Measurements from ENCODE around the gene INPP5A.

INPP5A gene

DNA sequence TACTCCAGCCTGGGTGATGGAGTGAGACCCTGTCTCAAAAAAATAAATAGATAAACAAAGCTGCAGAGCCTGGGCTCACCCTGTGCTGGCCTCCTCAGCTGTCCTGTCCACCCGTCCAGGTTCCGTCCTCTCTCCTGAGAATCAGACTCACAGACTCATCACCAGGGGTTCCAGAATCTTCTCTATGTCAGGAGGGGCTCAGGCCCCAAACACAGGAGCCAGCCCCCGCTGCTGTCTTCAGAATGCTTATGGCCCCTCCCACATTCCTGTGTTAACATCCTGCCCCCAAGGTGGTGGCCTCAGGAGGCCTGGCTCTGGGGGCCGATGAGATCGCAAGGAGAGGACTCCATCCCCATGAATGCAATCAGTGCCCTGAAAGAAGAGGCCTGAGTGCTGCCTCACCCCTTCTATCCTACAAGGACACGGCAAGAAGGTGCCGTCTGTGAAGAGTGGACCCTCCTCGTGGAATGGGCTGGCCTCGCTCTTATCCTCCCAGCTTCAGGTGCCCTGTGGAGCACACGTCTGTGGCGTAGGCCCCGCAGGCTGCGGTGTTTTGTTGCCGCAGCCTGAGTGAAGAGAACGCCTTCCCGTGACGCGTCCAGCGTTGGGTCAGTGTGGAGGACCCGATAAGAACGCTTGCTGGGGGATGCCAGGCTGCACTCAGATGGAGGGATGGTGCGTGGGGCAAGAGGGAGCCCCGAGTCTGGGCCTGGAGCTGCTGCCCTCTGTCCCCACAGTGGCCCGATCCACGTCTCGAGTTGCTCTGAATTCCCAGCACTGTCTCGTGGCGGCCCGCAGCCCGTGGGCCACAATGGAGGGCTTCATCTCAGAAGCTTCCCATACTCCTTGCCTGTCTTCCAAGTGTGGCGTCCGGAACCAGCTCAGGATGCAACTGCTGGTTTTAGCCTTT is 77.1 kb downstream of the INPP5A start:
- DNase-seq (ENCODE audit: low spot score) = no peak

DNA sequence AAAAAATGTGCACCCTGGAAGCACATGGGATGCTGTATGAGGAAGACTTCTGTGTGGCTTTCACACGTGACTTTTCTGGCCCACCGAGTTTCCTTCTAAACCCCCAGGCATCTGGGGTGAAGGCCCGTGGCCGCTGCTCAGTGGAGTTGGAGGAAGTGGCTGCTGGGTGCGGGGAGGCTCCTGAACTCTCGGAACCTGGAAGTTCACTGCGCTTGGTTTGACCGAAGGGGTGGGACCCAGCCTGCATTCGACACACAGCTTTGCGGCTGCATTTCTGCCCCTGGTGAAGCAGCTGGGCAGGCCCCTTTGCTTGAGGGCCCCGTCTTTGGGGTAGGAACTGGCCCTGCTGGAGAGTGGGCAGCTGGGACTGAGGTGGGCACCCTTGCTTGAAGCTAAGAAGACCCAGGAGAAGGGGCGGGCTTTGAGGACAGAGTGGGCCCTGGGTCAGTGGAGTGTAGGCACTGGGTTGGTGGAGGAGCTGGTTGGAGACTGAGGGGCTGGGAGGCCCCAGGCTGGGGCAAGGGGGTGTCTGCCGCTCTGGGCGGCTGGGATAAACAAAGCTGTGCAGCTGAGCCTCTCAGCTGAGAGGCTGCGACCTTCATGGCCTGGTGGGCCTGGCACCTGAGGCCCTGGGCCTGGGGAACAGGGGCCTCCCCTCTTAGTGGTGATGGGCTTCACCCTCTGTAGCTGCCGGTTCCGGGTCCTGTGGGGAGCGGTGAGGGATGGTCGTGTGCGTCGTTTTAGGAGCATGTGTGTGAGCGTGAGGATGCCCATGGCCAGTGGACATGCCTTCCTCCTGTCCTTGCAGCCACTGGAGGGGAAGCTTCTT is 78.0 kb downstream of the INPP5A start:
- DNase-seq (ENCODE audit: low spot score) = no peak

DNA sequence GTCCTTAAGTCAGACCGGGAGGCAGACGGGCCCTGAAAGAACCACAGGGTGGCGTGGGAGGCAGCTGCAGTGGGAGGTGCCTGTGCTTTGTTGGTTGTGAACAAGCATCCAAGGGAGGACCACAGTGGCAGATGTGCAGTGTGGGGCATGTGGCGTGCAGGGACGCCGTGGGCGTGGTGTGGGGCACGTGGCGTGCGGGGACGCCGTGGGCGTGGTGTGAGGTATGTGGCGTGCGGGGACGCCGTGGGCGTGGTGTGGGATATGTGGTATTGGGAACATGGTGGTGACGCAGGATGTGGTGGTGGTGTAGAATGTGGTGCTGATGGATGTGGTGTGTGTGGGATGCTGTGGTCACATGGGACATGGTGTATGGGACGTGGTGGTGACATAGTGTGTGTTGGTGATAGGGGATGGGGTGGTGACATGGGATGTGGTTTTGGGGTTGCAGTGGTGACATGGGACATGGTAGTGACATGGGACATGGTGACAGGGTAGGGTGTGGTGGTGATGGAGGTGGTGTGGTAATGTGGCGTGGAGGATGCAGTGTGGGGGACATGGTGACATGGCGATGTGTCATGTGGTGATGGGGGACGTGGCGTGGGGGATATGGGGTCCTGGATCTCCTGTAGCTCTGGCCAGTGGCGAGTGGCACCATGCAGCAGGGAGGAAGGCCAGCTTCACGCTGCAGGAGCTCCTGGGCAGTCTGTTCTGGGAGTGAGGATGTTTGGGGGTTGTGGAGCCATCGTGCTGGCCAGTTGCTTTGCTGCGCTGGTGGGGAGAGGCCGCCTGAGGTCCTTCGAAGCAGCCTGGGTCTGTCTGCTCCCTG is 78.8 kb downstream of the INPP5A start:
- DNase-seq (ENCODE audit: low spot score) = no peak

DNA sequence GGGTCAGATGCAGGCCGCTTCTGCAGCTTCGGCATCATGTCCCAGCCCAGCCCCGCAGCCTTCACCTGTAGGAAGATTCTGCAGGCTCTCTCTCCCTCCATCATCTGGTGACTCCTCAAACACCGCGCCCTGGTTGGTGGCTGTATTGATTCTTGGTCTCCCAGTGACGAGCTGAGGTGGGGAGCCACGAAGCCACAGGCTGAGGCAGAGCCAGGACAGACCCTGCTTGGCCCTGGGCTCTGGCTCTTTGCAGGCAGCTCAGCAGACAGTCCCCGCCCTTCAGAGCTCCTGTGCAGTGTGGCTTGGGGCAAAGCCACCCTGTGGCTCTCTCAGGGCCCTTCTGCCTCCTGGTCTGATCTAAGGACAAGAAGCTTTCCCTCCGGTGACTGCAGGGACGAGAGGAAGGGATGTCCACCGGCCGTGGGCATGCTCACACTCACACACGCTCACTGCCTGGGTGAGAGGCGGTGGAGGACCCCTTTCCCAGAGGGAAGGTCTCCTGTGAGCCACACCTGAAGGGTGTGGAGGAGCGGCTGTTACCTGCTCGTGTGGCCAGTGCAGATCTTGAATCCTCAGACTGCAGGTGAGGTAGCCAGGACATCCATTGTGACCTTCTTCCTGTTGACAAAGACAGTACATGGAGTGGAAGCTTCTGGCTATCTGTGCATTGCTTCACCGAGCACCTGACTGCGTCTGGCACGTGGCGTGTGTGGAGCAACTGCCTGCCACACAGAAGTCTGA is 79.6 kb downstream of the INPP5A start:
- DNase-seq (ENCODE audit: low spot score) = no peak

DNA sequence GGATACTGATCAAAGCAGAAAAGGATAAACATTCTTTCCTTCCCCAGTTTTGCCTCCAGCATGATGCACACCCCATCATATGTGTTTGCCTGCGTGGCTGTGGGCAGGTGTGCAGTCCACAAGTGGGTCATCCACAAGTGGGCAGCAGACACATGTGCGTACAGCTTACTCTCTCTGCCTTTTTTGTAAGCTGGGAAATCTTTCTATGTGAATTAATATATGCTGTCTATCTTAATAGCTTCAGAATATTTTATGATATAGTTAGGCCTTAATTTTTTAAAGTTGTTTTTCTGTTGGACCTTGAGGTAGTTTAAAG is 80.1 kb downstream of the INPP5A start:
- no peak for DNase-seq (ENCODE audit: low spot score)

DNA sequence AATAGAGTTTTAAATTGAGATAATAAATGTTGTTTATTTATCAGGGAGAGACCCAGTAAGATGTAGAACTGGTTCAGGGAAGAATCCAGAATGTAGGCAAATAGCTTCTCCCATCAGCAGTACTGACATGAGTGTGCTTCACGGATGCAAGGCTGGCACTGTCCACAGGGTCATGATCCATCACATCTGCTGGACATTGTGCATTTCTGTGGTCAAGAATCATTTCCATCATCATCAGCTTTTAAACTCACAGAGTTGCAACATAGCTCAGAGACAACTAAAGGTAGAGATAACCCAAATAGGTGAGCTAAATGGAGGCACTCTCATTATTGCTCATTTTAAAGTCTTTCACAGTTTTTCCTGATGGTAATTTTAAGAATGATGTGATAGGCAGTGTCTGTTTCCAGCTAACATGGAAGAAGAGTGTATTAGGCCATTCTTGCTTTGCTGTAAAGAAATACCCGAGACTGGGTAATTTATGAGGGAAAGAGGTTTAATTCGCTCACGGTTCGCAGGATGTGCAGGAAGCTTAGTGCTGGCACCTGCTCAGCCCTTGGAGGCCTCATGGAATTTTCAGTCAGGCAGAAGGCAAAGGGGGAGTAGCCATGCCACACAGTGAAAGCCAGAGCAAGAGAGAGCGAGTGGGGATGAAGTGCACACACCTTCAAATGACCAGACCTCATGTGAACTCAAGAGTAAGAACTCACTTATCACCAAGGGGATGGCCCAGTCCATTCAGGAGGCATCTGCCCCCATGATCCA is 80.8 kb downstream of the INPP5A start:
- no peak for DNase-seq (ENCODE audit: low spot score)

DNA sequence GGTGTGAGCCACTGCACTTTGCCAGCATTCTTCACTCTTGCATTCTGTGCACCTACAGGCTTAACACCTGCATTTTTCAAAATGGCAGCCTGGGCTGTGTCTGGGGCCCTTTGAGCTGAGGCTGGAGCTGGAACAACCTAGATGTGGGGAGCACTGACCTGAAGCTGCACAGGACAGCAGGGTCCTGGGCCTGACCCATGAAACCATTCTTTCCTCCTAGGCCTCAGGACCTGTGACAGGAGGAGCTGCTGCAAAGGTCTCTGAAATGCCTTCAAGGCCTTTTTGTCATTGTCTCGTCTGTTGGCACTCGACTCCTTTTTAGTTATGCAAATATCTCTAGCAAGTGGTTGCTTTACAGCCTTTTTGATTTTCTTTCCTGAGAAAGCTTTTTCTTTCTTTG is 82.3 kb downstream of the INPP5A start:
- DNase-seq (ENCODE audit: low spot score) = no peak

DNA sequence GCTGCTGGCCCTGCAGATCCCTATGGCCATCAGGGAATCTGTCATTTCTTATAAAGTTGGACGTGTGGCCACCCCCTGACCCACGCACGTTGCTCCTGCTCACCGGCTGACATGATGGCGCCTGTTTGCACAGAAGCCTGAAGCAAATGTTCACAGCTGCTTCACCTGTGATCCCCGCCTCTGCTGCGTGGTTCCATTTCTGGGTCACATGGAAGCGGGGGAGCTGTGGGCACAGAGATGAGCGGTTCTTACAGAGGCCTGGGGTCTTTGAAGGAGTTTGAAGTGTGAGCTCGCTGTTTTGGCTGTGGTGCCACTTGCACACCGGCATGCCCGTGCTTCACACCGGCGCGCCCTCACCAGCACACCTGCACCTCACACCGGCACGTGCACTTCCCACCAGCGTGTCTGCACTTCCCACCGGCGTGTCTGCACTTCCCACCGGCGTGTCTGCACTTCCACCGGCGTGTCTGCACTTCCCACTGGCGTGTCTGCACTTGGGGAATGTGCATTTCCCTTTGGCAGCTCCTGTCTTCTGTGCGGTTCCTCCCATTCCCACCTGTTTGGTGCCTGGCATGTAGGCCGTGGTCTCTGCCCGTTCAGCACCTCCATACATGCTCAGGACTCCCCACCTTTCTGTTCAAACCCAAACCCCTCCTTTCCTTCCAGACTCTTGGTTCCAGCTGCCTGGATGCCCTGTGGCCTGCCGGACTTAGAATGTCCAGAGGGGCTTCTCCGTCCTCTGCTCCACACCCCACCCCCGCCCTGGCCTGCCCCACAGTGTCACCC is 86.7 kb downstream of the INPP5A start:
- no peak for DNase-seq (ENCODE audit: low spot score)

DNA sequence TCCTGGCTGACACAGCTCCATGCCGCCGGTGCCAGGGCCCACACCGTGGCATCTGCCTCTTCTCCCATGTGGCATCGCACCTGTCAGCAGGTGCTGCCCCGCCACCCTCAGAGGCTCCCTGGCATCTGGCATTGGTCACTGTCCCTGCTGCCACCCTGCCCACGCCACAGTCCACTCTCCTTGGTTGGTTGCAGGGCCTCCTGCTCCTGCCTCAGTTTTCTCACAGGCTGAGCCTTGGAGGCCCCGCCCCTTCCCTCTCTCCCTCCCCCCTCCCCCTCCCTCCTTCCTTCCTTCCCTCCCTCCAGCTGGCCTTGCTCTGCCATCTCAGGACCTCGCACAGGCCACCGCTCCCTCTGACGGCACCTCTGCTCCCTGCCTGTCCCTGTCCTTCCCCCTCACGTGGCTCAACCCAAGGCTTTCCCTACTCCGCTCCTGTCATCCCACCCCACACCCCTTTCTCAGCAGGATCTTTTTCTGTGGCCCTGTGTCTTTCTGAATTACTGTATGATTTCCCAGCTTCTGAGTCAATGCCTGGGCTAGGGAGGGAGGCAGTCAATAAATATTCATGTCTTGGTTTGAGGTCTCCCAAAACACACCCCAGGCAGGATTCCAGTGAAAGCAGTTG is 87.4 kb downstream of the INPP5A start:
- no peak for DNase-seq (ENCODE audit: low spot score)

DNA sequence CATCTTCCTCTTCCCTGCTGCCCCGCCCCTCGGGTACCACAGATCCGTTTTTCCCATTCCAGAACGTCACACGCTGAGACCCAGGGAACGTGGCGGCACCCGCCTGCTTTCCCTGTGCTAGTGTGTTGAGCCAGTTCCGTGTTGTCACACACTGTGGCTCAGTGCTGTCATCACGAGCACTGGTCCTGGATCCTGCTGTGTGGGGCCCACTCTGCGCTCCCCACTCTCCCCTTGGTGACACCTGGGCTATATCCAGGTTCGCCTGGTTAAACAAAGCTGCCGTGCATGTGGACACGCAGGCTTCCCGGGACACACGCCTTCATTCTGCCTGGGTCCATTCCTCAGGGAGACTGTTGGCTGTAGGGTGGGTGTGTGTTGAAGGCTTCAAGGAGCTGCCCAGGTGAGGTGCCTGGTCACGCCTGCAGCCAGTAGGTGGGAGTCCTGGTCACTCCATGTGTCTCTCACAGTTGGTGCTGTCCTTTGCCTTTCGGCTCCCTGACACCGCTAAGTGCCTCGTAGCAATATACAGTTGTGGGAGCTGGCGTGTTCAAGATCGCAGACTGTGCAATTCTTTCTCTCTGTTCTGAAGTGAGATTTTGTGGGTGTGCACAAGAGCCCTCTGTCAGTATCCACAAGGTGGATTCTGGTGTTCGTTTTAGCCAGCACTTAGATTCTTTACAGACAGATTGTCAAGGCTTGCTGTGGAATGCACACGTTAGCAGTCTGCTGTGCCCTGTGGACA is 88.6 kb downstream of the INPP5A start:
- no peak for DNase-seq (ENCODE audit: low spot score)

DNA sequence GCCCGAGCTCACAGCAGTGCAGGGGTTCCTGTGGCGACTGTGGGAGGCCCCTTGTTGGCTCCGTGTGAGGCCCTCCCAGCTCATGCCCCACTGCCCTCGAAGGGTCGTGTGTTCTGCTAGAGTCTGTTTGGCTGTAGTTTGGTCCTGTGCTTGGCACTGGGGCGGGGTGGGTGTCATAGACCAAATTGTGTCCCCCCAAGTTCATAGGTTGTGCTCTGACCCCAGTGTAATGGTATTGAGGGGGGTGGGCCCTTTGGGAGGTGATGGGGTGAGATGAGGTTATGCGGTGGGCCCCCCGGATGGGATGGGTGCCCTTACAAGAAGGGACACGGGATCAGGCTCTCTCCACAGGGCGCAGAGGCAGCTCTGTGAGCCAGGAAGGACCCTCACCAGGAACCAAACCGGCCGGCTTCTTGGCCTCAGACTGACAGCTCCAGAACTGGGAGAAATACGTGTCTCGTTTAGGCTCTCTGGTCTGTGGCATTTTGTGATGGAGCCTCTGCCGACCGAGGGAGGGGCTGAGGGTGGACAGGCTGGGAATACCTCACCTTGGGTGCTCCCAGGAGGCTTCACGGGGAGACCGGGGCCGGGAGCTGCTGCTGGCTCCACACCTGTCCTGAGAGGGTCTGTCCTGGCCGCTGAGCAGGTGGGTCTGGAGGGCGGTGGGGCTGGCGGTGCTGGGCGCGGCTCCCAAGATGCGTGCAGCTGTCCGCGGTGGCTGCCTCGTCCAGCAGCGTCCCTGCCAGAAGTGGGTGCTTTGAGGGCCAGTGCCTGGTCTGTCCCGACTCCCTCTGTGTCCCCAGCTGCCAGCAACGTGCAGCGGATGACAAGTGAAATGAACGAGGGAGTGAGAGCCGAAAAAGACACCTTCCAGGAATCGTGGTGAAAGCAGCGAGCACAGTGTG is 89.4 kb downstream of the INPP5A start:
- DNase-seq (ENCODE audit: low spot score) = peak; percentile 61

DNA sequence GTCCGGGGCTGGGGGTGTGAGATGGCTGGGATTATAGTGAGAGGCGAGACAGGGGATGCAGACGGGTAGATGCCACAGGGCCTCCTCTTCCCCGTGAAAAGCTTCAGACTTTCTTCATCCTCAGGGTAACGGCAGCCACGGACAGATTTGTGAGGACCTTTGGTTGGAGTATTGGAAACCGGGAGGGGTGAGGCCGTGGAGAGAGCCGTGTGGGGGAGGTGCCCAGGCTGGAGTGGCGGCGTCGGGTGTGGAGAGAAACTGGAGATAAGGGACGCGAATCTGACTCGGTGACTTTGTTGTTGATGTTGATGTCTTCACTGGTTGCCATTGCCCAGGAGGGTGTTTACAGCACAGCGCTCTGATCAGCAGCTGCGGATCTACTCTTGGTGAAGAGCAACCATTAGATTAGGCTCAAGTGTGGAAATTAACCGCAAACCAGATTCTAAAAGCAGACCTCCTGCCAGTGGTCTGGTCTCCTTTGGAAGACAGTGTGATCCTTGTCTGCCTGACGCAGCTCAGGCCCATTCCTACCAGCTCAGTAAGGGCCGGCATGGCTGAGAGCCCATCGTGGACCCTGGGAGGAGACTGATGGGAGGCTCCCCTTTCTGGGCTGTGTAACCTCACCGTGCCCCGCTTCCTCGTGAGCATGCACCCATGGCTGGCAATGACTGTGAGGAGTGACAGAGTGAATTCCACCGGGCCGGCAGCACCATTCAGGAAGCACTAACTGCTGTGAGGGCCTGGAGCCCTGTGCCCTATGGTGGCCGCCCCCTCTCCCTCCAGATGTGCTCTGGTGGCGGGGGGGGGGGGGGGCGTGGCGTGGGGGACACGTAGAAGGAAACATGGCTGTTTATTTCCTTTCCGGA is 90.3 kb downstream of the INPP5A start:
- DNase-seq (ENCODE audit: low spot score) = peak; percentile 70

DNA sequence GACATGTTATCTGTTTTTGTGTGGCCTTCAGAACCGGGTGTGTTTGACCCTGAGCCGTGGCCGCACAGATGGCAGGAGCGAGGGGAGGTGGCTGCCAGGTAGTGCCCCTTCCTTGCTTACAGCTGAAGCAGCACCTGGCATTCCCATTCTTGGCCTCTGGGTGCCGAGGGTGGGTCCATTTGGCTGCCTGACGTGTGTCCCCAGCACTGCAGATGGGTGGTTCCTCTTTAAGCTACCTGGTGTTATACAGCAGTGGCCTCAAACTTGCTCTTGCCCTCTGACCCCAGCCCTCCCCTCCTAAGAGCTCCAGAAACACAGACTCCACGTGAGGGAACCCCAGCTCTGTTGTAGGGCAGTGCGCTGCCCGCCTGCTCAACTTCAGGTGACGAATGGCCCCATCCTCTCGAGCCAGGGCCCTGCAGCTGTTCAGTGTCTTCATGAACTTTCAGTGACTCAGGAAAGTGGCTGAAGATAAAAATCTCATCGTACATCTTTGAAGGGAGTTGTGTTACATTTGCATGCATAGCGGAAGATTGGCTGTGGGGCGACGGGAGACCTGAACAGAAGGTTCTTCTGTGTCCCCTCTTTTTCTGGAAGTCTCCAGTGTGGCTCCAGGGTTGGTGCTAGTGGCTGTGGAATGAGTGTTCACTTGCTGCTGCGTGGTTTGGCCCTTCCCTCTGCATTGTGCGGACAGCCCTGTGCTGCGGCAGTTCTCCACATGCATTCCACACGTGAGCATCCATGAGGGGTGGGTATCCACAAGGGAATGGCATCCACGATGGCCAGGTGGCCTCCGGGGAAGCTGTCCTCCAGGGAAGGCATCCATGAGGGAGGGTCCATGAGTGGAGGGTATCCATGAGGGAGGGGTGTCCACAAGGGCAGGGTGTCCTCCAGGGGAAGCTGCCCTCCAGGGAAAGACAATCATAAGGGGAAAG is 91.6 kb downstream of the INPP5A start:
- DNase-seq (ENCODE audit: low spot score) = no peak

DNA sequence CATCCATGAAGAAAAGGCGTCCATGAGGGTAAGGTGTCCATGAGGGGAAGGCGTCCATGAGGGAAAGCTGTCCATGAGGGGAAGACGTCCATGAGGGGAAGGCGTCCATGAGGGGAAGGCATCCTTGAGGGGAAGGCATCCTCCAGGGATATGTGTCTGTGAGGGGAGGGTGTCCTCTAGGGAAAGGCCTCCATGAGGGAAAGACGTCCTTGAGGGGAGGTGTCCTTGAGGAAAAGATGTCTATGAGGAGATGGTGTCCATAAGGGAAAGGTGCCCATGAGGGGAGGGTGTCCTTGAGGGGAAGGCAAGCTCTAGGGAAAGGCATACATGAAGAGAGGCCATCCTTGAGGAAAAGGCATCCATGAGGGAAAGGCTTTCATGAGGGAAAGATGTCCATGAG is 92.6 kb downstream of the INPP5A start:
- no peak for DNase-seq (ENCODE audit: low spot score)

DNA sequence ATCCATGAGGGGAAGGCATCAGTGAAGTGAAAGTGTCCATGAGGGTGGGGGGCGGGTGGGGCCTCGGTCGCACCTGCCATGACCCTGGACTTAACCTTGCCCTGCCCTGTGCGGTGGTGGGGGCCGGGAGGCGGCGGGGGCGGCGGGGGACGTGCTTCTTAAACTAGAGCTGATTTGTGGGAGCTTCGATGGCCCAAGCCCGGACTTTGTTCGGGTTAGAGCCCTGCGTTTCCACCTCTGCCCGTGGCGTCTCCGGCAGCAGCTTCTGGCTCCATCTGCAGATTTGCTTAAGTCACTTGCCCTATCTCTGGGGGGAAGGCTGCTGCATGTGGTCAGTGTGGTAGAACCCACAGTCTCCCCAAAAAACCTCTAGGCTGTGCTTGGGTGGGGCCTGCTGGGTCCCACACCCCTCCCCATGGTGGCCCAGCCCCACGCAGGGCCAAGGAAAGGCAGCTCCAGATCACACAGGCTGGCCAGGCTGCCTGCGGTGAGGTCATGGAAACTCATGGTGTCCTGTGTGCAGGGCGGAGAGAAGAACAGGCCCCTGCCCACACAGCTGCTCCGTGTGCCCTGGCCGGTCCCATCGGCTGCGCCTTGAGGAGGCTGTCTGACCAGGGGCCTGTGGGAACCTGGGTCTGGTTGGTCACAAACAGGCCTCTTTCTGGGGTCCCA is 93.2 kb downstream of the INPP5A start:
- DNase-seq (ENCODE audit: low spot score) = no peak

Measured in globus pallidus (tissue), 1 donor.